ENCODE measurements around the gene ATP6V0B.
A peak's percentile ranks its signal among the peaks of the same experiment; 100 is the strongest.

The ATP6V0B gene

DNA sequence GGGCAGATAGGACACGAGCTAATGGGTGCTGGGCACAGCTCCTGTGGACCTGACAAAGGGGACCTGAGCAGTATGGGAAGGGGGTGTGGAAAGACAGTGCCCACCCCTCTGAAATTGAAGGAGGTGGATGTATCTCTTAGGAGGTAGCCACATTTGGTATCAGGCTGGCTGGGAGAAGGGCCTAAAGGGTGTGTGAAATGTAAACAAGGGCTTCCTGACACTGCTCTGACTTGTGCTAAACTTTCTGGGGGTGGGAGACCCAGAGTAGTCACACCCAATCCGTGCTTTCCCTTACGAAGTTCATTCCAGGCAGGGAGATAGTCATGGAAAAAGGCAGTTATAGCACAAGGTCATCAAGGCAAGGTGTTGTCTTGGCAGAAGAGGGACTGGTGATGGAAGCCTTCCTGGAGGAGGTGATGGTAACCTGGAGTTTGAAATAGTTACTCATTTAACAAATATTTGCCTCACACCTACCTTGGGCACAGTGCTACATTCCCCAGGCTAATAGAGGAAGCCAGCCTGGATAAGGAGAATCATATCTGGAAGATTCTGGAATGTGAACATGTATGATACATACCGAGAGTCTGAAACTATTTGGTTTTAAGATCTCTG is 11.3 kb downstream of the ATP6V0B start:
- no peak for DNase-seq (ENCODE audit: low read depth)

DNA sequence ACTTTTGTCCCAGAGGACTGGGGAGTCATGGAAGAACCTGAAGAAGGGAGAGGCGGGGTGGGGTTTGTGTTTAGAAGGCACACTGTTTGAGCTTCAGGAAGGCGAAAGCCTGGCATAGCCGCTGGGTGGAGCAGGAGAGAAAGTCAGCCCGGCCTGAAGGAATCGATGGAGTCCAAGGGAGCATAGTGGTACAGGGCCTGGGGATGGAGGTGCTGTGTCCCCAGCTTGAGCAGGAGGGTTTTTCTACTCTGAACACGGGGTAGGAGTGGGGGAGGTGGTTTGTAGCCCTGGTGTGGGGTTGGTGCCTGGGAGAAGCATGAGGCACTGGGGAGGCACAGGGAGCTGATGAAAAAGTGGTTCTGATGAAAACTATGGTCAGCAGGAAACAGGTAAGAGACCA is 12.0 kb downstream of the ATP6V0B start:
- DNase-seq (ENCODE audit: low read depth) = no peak

DNA sequence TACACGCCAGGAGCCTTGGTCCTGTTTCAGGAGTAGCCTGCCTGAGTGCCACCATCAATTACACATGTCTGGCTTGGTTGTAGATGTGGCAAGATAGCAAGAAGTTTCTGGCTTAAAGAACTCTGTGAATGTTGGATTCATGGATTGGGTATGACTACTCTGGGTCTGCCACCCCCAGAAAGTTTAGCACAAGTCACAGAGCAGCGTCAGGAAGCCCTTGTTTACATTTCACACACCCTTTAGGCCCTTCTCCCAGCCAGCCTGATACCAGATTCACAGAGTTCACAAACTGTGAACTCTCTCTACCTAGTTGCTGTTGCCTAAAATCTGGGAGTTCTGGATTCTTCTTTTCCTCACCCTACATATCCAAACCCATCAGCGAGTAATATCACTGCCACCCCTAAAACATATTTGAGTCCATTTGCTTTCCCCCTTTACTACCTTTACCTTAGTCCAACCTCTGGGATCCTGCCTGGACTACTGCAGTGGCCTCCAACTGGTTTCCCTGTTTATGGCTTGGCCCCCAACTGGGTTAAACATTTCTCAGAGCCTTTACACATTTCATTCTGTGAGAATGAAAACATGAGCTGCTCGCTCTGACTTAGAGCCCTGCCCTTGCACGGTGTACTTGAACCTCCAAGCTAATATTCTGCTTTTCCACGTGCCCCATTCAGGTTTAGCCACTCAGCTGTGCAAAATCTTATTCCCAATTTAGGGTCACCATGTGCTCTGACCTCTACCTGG is 12.6 kb downstream of the ATP6V0B start:
- DNase-seq (ENCODE audit: low read depth) = no peak

DNA sequence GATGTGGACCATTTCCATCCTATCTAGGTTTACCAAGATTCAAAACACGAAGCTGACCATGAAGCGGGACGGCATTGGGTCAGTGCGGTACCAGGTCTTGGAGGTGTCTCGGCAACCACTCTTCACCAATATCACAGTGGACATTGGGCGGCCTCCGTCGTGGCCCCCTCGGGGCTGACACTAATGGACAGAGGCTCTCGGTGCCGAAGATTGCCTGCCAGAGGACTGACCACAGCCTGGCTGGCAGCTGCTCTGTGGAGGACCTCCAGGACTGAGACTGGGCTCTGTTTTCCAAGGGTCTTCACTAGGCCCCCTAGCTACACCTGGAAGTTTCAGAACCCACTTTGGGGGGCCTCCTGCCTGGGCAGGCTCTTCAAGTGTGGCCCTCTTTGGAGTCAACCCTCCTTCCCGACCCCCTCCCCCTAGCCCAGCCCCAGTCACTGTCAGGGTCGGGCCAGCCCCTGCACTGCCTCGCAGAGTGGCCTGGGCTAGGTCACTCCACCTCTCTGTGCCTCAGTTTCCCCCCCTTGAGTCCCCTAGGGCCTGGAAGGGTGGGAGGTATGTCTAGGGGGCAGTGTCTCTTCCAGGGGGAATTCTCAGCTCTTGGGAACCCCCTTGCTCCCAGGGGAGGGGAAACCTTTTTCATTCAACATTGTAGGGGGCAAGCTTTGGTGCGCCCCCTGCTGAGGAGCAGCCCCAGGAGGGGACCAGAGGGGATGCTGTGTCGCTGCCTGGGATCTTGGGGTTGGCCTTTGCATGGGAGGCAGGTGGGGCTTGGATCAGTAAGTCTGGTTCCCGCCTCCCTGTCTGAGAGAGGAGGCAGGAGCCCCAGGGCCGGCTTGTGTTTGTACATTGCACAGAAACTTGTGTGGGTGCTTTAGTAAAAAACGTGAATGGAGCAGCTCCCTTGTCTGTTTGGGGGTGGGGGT is 15.8 kb downstream of the ATP6V0B start:
- DNase-seq (ENCODE audit: low read depth) = no peak

DNA sequence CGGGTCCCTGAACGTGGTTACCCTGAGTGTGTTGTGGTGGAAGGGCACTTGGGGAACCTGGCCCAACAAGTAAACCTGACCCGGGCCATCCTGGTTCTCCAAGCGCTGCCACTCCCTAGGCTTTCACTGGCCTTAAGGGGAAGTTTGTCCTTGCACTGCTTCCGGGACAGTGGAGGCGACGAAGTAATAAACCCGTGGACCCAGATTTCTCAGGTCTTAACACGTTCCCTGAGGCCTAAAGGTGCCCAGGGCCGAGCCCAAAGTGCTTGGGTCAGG is 16.4 kb downstream of the ATP6V0B start:
- DNase-seq (ENCODE audit: low read depth) = no peak

DNA sequence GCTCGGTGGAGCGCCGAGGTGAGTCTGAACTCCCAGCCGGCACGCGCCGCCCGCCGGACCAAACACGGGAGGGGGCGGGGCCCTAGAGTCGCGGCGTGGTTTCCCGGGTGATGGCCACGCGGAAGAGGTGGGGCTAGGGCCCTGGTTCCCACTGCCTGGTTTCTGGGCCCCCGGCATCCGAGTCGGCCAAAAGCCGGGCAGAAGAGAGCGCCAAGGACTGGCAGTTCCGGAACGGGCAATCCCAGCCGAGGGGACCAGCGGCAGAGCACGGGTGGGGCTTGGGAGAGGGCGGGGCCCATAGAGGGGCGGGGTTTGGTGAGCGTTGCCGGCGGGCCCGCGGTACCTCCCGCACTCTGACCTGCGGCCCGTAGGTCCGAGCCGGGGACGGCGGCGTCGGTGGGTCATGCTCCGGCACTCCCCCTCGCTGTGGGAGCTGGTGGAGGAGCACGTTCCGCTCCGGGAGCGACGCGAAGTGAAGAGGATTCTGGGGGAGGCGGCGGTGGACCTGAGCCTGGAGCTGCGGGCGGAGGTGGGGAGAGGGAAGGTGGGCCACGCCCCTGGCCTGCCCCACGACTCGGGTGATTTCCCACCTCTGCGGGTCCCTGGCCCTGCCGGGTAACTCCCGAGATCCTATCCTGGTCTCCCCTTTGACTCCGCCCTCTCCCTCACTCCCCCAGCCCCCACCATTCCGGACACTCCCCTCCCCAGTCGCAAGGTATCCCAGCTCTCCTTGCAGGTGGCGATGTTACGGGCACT is 16.9 kb downstream of the ATP6V0B start, which contains the start of gene CCDC24:
Gene CCDC24 (plus strand): TSS at position 124 of the 756 bp plus-strand sequence. CDS start 280 bp downstream, at position 404.
- peak; percentile 67 for DNase-seq (ENCODE audit: low read depth)

DNA sequence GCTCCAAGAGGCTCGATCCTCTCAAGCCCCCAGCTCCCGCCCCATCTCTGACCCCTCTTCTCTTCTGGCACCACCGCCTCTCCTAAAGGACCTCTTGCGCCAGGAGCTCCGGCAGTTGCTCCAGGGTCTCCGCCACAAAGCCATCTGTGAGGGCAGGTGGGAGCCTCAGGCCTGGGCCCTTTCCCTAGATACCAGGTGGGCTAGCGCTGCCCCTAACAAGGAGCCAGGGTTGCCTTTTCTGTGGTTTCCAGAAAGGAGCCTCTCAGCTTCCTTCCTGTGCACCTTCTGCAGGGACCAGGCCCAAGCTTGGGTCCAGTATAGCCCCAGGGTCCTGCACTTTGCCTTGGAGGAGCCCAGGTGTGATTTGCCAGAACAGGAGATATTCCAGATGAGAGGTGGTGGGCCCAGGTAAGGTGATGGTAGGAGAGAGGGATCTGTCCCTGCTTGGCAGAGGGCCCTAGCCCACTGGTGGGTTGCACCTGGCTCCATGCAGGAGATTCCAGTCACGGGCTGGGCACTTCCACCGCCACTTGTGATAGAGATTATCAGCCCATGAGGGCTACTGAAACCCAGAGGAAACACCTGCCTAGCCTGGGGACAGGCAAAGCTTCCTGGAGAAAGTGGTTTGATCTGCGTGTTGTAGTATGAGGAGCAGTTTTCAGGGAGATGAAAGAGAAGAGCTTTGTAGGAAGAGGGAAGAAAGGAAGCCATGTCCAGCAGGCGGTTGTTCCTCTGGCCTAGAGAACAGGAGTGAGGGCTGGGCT is 17.7 kb downstream of the ATP6V0B start:
- no peak for DNase-seq (ENCODE audit: low read depth)

DNA sequence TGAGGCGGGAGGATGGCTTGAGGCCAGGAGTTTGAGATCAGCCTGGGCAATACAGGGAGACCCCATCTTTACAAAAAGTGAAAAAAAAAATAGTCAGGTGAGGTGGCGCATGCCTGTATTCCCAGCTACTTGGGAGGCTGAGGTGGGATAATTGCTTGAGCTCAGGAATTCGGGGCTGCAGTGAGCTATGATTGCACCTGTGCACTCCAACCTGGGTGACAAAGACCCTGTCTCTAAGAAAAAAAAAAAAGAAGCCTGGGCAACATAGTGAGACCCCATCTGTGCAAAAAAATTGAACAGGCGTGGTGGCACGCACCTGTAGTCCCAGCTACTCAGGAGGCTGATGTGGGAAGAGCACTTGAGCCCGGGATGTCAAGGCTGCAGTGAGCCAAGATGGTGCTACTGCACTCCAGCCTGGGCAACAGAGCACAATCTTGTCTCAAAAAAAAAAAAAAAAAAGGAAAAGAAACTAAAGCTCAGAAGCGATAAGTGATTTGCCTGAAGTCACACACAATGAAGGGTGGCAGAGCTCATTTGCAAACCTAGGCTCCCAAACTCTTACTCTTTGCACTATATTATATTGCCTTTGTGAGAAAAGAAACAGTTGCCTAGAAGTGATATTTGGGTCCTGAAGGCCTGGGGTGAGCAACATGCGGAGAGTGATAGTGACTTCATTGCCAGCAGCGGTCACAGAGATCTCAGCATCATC is 18.6 kb downstream of the ATP6V0B start:
- DNase-seq (ENCODE audit: low read depth) = no peak

DNA sequence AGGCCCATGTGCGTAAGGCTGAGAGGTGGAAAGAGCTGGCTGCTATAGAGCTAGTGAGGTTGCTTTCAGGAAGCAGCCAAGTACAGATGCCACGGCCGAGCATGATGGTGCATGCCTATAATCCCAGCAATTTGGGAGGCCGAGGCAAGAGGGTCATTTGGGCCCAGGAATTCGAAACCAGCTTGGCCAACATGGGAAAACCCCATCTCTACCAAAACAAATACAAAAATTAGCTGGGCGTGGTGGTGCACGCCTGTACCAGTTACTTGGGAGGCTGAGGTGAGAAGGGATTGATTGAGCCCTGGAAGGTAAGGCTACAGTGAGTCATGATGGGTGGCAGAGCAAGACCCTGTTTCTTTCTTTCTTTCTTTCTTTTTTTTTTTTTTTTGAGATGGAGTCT is 19.3 kb downstream of the ATP6V0B start:
- no peak for DNase-seq (ENCODE audit: low read depth)

DNA sequence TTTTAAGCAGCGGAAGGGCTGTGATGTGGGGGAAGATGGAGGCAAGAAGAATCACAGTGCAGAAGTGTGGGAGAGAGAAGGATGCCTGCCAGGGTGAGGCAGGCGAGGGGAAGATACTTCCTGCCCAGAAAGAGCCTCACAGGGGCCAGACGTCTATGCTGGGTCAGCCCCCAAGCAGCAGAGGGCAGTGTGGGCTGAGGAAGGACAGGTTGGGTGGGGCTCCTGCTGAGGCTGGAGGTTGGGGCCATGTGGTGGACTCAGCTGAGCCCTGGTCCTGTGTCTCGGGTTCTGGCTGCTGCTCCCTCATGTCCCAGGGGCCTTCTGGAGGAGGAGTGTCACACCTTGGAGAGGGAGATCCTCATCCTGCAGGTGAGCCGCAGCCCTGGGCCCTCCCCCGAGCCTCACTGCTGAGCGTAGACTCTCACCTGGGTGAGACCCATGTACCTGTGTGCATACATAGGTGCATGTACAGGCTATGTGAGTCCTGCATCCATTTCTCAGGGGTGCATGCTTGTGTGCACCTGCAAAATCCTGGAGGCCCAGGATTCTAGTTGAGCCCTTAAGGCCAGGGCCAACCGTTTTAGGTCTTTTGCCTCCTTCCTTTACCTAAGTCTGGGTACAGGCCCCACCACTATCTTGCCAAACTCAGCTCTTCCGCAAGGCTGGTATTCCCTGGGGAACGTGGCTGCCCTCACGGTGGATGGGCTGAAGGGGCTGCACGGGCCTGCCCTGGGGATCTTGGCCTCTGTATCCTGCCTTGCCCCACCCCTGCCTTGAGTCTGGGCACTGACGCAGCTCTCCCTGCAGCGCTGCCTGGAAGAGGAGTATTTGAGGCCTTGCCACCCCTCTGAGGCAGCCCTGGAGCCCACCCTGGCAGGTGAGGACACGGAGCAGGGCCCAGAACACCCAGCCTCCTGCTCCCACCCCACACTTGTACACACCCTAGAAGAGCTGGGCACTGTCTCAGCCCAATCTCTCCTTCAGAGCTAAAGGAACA is 20.3 kb downstream of the ATP6V0B start:
- DNase-seq (ENCODE audit: low read depth) = no peak

DNA sequence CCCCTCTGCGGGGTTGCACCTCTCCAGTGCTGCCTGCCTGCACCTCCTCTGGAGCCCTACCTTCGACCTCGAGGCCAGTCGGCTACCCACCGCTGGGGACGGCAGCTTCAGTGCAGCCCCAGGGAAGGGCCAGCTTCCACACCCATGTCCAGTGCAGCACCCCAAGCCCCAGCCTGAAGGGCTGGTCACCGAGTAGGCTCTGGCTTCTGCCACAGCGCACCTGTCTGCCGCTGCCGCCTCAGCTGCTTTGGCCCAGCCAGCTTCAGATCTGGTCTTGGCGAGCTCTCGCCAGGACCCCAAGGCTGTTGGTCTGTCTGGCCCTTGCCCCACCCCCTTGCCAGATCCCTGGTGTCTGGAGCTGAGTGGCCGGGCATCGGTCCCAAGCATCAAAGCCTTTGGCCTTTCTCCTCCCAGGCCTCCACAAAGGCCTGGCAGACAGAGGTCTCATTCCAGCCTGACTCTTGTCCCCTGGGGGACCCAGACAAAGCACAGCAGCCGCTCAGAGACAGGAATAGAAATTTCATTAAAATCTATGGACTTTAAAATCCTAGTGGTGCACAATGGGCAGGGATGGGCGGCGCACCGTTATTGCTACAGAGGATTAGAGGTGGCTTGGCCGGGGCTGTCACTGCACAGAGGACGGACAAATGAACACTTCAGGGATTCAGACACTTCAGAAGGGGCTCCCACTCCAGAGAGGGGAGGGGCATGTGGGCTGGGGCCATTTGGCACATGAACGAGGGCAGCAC is 21.4 kb downstream of the ATP6V0B start:
- no peak for DNase-seq (ENCODE audit: low read depth)

DNA sequence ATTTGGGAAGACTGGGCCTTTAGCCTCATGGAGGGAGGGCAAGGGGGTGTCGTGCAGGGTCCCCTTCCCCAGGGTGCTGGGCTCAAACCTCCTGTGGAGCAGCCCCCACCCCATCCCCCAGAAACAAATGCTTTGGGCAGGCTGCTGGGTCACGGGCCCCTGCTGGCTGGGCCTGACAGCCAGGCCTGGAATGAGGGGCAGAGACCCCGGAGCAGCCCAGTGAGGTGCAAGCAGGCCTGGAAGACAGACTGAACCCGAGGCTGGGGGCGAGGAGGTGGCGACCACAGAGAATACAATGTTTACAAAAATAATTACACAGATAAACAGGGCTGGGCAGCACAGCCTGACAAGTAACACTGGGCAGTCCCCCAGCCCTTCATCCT is 22.0 kb downstream of the ATP6V0B start:
- DNase-seq (ENCODE audit: low read depth) = no peak

DNA sequence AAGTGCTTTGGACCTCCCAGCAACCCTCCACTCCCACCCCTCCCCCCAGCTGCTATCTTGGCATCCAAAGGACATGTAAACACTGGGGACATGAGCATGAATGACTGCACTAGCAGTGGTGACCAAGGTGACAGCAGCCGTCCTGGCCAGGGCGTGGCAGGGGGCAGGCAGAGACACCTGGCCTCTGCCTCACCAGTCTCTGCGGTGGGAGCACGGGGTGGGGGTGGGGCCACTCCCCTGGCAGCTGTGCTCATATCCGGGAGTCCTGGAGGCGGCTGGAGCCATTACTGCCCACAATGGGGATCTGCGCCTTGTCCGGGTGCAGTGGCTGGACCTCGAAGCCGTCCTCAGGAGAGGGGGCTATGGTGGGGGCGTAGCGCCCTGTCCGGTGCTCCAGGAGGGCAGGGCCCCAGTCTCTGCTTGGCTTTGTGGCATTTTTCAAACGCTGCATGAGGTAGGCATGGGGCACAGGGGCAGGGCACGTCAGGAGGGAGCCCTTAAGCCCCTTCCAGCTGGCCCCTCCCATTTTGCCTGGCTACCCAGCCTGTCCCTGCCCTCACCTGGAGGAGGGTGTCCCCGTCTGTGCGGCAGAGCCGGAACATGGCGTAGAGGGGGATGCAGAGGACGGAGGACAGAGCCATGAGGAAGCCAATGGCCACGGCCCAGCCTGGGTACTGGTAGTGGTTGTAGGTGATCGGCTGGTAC is 22.7 kb downstream of the ATP6V0B start:
- DNase-seq (ENCODE audit: low read depth) = no peak

DNA sequence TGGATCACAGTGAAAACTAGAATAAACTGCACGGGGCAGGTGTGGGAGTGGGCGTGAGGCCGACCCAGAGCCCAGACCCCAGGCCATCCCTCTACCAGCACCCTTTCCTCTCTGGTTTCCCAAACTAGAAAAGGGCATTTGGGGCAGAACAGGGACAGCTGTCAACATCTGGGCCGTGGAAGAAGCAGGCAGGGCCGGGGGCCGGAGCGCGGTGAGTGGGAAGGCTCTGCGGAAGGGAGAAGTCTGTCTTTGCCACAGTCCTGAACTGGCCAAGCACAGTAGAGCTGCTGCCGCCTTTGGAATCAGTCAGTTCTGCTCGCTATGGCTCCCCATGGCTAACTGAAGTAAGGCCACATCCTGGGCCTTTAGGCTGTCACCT is 23.2 kb downstream of the ATP6V0B start:
- no peak for DNase-seq (ENCODE audit: low read depth)

DNA sequence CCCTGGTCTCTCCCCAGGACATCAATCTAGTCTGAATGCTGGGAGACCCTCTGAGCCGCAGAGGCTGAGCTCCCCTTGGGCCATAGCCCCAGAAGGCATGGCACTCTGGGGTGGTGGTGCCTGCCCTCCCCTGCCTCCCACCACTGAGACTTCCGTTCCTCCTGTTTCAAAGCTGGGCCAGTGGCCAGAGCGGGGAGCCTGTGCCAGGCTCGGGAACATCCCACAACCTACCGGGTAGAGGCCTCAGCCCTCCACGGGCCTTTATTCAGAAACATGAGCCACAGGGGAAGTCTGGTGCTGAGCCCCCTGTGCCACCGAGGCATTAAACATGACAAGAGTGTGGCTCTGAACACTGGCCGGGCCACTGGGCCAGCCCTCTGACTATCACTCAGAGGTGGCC is 24.7 kb downstream of the ATP6V0B start:
- no peak for DNase-seq (ENCODE audit: low read depth)

DNA sequence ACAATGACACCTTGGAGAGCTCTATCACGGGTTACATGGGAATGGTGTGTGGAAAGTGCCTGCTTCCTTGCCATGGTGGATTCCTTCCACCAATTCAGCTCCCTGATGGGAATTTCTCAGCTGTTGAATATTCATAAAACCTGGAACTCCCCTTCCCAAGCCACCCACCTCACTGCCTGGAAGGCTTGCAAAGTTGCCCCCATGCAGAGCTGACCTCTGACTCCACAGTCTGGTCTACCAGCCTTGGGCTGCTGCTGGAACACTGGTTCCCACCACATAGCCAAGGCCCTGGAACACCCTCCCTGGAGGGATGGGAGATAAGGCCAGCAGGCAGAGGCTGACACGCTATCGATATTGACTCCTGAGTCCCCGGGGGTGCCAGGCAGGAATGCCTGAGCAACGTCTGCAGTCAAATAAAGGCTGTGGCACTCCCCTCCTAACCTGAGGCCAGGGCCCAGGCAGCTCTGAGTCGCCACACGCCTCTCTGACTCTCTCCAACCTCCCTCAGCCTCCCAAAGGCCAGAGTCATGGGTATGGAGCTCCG is 25.4 kb downstream of the ATP6V0B start:
- no peak for DNase-seq (ENCODE audit: low read depth)

DNA sequence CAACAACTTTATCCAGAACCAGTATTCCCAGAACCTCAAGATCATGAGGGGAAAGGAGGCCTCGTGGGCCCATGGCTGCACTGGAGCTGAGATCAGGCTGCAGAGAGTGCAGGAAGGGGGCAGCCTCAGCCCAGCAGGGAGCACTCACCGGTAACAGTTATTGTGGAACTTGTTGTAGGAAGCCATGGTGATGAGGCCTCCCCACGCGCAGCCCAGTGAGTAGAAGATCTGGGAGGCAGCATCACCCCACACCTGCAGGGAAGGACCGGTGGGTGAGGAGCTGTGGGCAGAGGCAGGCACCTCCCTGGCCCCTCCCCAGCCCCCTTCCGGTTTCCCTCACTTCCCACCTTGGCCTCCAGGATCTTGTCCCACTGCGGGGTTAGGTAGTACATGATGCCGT is 27.4 kb downstream of the ATP6V0B start:
- no peak for DNase-seq (ENCODE audit: low read depth)

DNA sequence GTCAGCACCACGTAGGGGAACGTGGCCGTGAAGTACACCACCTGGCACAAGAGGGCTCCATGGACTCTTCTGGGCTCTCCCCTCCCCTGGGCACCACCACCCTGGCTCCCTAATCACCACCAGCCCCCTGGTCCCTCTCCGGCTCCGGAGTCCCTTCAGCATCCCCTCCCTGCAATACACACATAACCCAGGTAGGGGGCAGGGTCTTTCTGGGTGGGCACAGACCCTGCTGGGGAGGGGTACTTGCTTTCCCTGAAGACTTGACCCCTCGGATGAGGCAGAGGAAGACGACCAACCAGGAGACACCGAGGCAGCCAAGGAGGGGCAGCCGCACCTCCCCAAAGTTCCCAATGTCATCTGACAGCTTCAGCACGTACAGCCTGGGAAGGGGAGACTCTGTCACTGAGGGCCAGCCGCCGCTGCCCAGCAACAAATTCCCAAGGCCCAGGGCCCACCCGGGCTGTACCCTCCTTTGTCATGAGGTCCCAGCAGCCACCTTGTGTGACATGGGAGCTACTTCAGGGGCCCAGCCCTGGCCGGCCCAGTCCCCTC is 27.9 kb downstream of the ATP6V0B start:
- DNase-seq (ENCODE audit: low read depth) = no peak
